HUDEP-2 (cell line): ENCODE results near the gene CAPN13.

Experiments used
- DNase-seq, 76 experiments: peaks; one replicate each; lab custom pipeline; 2025; ENCODE audit not compliant: unreplicated experiment in 76 of 76; lab: John Stamatoyannopoulos, UW

Gene CAPN13

DNA sequence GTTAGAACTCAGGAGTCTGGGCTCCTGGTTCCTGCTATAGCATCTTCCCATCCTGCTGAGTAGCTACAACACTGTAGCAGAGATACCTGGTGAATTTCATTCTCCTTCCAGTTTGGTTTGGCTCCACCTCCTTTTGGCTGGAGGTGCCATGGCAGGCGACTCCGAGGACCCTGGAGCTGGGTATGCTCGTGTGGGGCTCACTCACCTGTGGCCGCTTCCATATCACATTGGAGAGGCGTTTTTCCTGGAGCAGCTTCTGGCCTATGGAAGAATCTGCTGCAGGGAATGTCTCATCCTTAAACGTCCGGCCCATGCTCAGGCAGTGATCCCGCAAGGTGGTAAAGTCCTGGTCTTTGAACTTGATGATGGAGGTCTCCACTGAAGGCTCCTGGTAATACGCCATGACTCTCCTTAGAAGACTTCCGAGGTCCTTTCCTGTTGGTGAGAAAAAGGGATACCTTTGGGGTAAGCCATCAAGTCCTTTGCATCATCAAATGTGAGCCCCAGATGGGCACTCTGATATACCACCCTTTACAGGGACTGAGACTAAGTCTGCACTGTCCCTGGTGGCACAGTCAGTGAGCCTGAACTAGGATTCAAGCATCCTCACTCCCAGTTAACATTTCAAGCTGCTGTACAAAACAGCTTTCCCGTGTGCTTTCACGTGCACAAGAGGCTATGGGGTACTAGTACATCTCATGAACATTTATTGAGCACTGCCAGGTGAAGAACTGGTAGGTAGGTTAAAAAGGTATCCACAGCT is 20.1 kb downstream of the CAPN13 start:
- no peak for DNase-seq

DNA sequence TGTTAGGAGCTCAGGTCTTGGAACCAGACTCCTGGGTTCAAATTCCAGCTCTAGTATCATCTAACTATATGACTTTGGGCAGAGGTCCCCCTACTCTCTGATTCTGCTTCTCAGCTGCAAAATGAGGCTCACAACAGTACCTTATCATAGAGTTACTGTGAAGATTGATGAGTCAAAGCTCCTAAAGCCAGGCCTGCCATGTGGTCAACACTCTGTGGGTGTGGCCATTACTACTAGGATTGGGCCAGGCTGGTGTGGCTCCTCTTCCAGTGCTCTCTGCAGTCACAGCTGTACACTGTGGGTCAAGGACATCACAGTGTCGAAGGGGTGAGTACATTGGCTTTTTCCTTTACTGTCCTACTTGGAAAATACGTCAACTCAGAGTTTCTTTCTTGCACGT is 22.6 kb downstream of the CAPN13 start:
- DNase-seq: no peak

DNA sequence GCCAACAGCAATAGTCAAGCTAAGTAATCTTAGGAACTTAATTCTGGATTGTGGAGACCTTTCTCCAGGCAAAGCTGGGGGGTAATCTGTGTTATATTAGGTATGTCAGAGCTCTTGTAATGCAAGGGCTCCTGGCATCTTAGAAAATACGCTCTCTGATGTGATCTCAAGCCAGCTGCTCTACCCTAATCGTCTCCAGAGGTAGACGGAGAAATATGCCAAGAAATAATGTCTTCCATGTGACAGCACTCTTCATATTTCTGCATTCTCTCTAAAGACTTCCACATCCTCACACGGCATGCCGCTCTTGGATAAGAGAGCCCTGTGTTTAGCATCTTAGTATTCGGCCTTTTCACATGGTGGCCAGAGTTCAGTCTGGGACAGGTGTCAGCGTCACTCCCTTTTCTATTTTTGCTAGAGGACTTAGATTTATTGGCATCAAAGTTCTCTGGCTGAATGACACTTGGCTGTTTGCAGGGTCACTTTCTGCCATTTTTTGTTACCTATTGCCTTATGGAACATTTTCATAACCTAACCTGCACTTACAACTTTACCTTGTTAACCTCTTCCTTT is 25.2 kb downstream of the CAPN13 start:
- no peak for DNase-seq

DNA sequence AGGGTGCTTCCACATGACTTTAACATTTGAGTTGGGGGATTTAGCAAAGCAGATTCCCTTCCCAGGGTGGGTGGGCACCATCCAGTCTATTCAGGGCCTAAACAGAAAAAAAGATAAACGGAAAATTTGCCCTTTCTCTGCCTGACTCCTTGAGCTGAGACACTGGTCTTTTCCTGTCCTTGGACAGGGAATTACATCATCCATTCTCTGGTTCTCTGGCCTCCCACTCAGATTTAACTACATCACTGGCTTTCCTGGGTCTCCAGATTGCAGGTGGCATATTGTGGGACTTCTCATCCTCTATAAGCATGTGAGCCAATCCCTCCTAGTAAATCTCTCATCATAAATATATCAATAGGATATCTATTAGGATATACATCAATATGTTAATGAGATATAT is 25.8 kb downstream of the CAPN13 start:
- no peak for DNase-seq

DNA sequence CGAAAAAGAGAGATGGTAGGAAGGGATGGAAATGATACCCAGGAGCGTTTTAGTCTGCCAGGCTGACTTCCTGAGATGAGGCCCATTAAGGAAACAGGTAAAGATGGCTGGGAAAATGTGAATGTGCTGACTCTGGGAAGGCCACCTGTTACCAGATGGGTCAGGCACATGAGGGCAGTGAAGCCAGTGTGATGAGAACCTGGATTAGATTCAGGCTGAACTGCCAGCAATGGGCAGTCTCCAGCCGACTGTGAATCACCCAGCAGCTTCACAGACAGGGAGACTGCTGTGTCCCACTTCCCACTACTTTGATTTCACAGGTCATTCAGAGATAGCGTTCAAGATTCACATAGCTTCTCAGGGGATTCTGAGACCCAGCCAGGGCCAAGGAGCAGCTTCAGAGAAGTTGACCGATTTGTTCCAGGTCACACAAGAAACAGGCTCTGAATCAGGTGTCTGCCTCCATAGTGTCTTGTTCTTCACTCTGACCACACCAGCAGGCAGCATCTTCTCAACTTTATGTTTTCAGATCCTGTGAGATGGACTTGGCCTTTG is 26.4 kb downstream of the CAPN13 start:
- DNase-seq: no peak

DNA sequence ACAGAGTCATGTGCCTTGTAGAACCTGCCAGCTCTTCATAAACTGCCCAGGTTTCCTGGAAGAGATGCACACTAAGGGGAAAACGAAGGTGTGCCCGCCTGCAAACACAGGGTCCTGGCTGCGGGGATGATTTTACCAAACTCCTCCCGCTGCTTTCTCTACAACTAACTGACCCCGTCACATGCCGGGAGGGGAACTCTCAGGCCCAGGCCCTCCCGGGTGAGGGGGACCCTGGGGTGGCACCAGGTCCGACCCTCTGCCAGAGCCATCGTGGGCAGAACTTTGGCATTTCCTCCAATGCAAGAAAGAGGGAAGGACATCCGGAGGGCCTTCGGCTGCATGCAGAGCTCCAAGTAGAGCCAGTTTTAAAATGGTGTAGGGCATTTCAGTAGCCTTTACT is 28.6 kb downstream of the CAPN13 start:
- DNase-seq: no peak

DNA sequence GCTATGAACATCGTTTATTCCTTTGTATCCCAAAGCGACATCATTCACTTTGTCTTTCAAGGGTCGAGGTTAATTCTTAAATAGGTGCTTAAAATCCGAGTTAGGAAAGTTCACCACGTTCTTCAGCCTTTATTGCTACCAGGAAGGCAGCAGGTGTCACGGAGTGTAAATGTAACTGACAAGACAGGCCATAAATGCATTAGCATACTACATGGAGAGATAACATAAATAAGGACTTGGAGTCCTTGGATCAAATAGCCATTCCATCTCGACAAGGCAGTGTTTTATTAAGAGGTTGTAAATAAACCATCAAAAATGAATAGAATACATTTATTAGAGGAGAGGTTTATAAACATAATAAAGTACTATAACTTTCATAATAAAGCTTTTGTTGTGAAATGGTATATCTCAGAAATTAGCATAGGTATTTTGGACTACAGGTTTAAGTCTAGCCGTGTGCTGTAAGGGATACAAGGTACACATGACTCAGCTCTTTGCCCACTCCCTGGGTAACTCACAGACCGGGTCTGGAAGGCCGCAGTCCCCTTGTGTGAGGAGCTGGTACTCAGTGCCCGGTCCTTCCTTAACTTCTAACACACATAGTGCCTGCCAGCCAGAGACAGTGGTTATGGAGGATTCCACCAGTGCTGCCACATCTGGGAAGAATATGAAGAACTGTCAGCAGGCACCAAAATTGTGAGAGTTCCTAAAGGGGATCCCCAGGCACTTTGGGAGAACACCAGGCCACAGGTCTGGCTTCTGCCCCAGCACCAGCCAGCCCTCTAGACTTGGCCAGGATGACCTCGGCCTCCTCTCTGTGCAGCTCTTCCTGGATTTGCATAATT is 29.4 kb downstream of the CAPN13 start:
- no peak for DNase-seq

DNA sequence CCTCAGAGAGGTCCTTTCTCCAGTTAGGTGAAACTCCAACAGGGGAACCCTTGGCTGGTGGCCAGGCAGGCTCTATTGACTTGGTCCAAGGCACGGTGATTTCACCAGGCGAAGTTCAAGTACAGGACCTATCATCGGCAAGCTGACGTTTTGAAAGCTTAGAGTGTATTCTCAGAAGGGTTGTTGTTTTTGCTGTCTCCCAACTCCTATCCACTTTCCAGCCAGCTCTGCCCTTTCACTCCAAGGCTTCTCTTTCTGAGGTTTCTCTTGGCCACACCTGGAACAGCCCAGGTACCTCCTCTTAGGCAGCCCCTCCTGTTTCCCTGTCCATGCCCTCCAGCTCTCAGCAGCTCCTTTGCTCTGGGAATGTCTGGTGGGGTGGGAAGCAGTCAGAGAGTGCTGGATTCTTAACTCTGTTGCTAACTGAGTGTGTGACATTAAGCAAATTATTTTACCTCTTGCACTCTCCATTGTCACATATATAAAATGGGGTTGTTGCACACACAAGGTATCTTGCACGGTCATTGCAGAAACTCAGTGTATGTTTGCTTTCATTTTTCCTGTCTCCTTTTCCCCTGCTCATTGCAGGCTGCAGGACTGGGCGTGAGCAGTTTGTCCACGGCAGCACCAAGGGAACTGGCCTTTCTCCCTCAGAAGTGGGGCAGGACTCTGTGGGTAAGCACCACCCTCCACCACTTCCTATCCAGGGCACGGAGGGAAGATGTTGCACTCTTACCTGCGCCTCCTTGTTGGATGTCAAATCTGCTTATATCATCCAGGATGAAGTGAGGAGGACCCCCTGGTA is 30.2 kb downstream of the CAPN13 start:
- no peak for DNase-seq

DNA sequence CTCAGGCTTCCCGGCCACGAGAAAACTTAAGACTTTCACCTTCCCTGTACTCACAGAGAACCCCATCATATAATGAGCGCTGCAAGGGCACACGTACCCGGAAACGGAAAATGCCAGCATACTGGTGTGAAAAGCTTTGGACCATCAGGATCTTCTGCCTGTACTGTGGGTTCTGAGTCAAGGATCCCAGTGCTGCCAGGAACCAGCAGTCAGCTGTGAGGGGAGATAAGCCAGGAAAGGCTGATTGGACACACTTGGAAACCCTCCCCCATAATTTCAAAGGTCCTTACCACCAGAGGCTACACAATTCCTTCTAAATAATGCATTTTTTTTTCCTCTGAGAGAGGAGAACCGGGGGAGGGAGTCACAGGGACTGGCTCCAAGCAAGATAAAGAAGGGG is 31.4 kb downstream of the CAPN13 start:
- no peak for DNase-seq

DNA sequence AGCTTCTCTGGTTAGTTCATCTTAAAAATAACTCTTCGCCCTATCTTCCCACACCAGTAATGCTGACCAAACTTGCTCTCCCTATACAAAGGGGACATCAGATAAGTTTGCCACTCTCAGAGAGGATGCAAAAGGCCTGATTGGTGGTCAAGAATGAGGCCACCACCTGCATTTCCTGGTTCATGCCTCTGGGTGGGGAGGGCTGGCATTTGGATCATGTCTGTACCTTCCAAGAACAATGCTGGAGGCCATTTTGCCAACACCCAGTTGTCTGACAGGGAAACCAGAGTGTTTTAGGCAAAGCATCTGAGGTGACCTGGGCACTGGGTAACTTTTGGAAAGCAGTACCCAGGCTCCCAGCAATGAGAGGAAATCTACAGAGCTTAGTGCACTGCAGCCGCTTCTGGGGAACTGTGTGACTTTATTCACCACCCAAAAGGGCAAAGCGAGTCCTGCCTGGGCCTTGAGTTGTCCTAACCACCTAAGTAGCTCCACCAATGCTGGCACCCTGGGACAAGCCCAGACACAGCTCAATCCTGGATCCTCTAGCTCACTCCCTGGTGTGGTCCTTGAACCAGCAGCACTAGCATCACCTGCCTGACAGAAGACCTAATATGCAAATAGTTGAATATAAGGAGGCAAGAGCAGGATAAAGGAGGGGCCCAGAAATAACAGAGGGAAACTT is 35.1 kb downstream of the CAPN13 start:
- DNase-seq: no peak

DNA sequence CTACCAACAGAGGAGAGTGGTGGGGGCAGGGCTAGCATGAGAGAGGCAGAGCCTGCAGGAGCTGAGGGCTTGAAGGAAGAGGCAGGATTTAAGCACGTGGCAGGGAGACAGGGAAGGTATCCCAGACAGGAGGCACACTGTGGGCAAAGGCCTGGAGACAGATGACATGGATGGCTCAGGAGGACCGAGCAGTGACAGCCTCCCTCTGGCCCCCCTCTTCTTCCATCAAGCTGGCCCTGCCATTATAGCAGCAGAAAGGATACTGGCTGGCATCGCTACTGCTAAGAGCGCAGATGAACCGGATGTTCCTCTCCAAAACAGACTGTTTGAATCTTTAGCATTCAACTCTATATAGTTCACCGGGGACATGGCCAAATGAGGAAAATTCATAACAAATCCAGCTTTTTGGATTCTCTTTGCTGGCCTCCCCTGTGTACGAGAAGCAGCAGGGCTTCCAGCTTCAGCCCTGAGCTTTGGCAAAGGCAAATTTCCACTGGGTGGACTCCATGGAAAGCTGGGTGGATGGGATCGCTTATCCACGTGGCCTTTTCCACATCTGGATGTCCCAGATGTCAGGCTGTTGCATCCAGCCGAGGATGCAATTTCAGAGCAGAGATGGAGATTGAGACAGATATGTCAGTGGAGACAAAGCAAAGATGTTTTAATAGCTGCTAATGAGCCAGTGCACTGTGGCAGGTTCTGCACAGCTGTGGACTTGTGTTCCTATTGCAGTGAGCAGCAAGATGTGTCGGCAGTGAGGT is 36.2 kb downstream of the CAPN13 start:
- no peak for DNase-seq

DNA sequence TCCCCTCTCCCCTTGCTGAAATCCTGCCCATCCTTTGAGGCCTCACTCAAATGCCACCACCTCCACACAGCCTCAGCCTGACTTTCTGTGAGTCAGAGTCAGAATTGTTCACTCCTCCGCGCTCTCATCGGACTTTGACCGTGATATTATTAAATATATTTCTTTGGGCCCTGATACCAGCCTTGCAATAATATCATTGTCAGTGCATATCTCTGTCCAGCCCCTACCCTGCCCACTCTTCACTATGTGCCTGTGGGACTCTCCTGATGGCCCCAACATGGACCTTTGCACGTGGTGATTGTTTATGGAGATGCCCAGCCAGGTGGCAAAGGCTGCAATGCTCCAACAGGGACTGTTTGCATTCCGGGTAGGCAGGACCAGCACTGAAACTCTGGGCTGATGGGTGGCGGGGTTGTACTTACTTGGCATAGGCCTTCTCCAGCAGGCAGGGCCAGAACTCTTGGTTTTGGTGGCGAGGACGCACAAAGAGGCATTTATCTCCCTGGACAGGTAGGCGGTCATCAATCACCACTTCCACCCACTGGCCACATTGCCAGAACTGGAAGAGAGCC is 37.3 kb downstream of the CAPN13 start:
- DNase-seq: no peak

DNA sequence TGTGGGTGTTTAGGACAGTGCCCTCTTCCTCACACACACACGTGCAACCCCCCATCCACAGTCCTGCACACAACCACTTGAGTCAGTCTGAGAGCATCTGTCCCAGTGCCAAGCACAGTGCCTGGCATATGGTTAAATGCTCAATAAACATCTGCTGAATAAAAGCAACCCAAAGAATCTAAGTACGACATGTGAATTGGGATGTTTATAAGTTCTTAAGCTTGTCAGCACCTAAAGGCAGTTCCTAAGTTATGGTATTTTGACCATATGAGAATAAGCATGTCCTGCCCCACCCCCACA is 37.8 kb downstream of the CAPN13 start:
- DNase-seq: no peak

DNA sequence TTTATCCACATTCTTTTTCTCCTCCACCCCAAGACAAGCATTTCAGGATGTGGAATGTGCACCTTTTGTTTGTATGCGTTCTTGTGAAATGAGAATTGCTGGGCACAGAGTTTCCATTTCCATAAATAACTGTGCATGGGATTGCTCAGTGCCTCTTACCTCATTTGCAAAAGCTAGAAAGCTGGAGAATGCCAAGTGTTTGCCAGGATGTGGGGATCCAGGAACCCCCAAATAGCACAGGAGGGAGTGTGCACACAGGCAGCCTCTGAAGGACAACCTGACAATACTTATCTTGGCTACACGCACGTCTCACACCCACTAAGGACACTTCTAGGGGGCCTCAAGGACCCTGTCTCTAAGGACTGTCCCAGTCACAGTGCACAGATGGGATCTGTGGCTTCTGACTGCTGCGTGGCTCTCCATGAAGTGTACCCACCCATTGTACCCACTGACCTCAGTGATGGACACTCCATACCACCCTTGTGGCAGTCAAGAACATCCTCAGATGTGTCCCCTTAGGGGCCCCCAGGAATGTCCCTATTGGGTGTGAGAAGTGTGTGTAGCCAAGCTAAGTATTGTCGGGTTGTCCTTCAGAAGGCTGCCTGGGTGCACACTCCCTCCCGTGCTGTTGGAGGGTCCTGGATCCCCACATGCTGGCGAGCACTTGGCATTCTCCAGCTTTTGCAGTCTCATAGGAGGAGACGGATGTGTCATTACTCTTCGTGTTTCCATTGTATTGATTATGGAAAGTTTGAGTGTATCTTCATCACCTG is 38.4 kb downstream of the CAPN13 start:
- no peak for DNase-seq

DNA sequence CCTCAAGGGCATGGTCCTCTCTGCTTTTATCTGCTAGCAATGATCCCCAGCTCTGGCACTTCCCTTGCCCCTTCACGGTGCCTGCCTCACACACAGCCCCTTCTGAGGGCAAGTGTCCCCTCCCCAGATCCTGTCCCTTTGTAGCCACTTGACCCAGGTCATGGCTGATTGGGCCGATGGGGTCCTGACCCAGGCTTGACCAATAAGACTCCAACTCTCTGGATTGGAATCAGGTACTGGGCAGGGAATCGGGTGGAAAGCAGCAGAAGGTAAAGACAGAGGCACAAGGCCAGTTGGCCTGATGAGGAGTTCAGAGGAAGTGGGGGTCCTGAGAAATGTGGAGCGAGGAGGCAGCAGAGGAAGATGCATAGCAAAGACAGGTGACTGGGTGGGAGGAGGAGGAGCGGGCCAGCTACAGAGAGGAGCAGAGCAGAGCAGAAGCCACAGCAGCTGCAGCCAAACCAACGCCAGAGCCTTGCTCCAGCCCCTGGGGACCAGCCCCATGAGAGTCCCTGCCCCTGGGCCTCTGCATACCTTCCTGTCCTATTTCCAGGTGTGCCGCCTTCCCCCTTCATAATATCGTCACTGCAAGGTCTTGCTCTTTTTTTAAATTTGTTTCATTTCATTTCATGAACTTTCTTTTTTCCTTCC is 39.1 kb downstream of the CAPN13 start:
- no peak for DNase-seq

DNA sequence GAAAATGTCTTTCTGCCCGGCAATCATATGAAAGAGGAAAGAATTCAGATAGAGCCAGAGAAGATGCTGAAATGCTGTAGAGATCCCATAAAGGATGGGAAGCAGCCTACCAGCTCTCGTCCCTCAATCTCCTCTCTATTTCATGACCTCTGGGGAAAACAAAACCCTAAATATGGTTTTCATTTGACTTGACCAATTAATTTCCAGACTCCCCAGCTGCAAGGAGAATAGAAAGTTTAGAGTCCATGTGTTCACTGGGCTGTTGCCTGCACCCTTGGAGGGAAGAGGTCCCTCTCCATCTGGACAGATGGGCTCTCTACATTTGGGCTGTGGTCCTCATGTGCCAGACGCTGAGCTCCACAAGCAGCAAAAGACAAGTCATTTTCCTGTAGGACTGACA is 40.6 kb downstream of the CAPN13 start:
- no peak for DNase-seq

DNA sequence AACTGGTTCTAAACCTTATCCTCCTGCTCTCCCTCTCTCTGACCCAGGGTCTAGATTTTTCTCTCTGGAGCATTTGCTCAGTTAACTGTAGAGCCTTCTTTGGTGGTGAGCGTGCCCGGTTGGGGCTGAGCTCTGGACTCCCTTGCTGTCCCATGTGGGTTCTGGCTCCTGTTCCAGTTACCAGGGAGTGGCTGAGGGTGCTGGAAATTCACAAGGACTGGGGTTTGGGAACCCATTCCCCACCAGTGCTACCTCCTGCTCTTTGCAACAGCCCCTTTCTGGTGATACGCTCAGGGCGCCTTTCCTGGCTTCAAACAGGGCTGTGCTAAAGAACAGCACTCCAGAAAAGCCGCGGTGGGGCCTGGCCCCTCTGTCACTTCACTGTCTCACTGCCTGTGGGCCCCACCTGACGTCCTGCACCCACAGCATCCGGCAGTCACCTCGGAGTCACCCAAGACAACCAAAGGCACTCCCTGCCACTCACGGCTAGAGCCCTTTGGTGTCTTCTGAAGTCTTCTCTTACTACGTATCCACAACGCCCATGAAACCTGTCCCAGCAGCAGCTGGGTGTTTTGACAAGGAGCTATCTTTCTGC is 41.3 kb downstream of the CAPN13 start:
- DNase-seq: no peak

DNA sequence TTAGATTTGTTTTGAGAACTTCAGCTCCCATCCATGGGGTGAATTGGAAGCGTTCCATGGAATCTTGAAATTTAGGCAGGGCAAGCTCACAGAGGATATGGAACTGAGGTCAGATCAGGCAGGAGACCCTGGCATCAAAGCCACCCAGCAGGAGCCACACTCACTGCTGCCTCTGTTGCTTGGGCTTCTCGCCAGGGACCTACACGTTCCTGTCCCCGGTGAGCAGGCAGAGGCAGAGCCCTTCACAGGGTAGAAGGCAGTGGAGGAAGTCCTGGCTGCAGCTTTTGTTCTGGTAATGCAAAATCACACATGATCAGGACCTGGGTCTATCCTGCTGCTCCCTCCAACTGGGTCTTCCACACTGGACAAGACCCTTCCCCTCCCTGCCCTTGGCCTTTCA is 42.1 kb downstream of the CAPN13 start:
- no peak for DNase-seq
